Erythroblast (primary cell): ENCODE measurements around the gene SSB.
A peak's percentile ranks its signal among the peaks of the same experiment; 100 is the strongest.
"Not testable (repeated sequence)": the region's sequence is repeated elsewhere in the genome, so short reads cannot be mapped to it uniquely, and the experiment has no call there.

Source experiments
- DNase-seq, 2 experiments: peaks; one replicate each; lab custom pipeline; 2025; lab: John Stamatoyannopoulos, UW
- GATA1 ChIP-seq: IDR thresholded peaks from 2 replicates; pipeline ENCODE4 v1.6.1; 2011; ENCODE audit warnings: low read depth, mild to moderate bottlenecking, control low read depth, low read length, moderate library complexity
- POLR2A ChIP-seq: IDR thresholded peaks from 2 replicates; pipeline ENCODE4 v1.6.1; 2011; ENCODE audit warnings: mild to moderate bottlenecking, low read length

SSB gene

GRCh38 chr2:169806586-169806985 lies 7.9 kb downstream of the SSB start:
- TF ChIP-seq POLR2A, result no peak
- no peak for TF ChIP-seq GATA1
- DNase-seq, result no peak

GRCh38 chr2:169808221-169808620 lies 9.6 kb downstream of the SSB start:
- TF ChIP-seq POLR2A (no peak), GATA1 (no peak)
- no peak for DNase-seq

GRCh38 chr2:169815849-169816248 lies 17.2 kb downstream of the SSB start:
- TF ChIP-seq POLR2A (no peak), GATA1 (no peak)
- no peak for DNase-seq

- not testable (repeated sequence) for DNase-seq
These were observed 18.3 kb downstream of the SSB start for GRCh38 chr2:169816961-169817360.

- not testable (repeated sequence) for DNase-seq
These were observed 18.7 kb downstream of the SSB start for GRCh38 chr2:169817369-169817768.

- no peak for DNase-seq
- TF ChIP-seq POLR2A (no peak), GATA1 (no peak)
These were observed 19.6 kb downstream of the SSB start for GRCh38 chr2:169818241-169818640.

- TF ChIP-seq POLR2A, result no peak
- TF ChIP-seq GATA1, result no peak
- no peak for DNase-seq
These were observed 20.4 kb downstream of the SSB start for GRCh38 chr2:169819106-169819505.

- DNase-seq, result not testable (repeated sequence)
These were observed 21.4 kb downstream of the SSB start for GRCh38 chr2:169820101-169820500.

GRCh38 chr2:169822036-169822435 lies 23.4 kb downstream of the SSB start:
- TF ChIP-seq GATA1, result no peak
- TF ChIP-seq POLR2A, result no peak
- DNase-seq, result no peak

- TF ChIP-seq POLR2A (no peak), GATA1 (no peak)
- DNase-seq, result peak in 1 of 2 experiments; percentile 34
These were observed 24.2 kb downstream of the SSB start for GRCh38 chr2:169822785-169823392.

- no peak for TF ChIP-seq POLR2A
- no peak for TF ChIP-seq GATA1
- DNase-seq, result no peak
These were observed 25.3 kb downstream of the SSB start for GRCh38 chr2:169823996-169824372.

- peak; percentile 79 for TF ChIP-seq POLR2A
- TF ChIP-seq GATA1, result no peak
These were observed 26.0 kb downstream of the SSB start, which contains the start of gene METTL5 for GRCh38 chr2:169824373-169825333. METTL5 (minus strand) TSS chr2:169824905; CDS start chr2:169824597, 308 bp downstream.

GRCh38 chr2:169827272-169828140 lies 28.8 kb downstream of the SSB start, which contains the start of gene UBR3:
UBR3 (plus strand) TSS chr2:169827454; CDS start chr2:169827508, 54 bp downstream.
- DNase-seq, result peak; percentile 94 to 97

More at GRCh38 chr2:169824373-169825333, 26.0 kb downstream of the SSB start, which contains the start of gene METTL5:
- peak; percentile 88 to 92 for DNase-seq

GRCh38 chr2:169828141-169828811 lies 29.6 kb downstream of the SSB start:
- peak; percentile 82 to 83 for DNase-seq
- TF ChIP-seq POLR2A (peak; percentile 25), GATA1 (no peak)

More at GRCh38 chr2:169827272-169828140, 28.8 kb downstream of the SSB start, which contains the start of gene UBR3:
- TF ChIP-seq POLR2A (peak; percentile 73), GATA1 (no peak)
